ENCODE data around the gene FMNL2.
A peak's percentile ranks its signal among the peaks of the same experiment; 100 is the strongest.

The FMNL2 gene

GRCh38 chr2:152464851-152465470 is 130.0 kb downstream of the FMNL2 start:
- H3K27me3 ChIP-seq, result no peaks in the 10 kb centered on the region
- H3K27ac ChIP-seq, result peak overlapping the region; percentile 76 to 92 (median 85); a peak in 21 of 22 replicates
- peak overlapping the region in 10 of 11 experiments; percentile 0 to 78 (median 26); a peak in 9 of 22 replicates for H3K9ac ChIP-seq
- peak overlapping the region; percentile 83 to 95 (median 86) for H3K4me2 ChIP-seq
- peaks cover 0 to 19% (median 6%) of the 10 kb centered on the region in 11 experiments; a peak in 8 of 22 replicates for H3K36me3 ChIP-seq
- peaks cover 0 to 98% (median 36%) of the 10 kb centered on the region in 11 experiments; a peak in 14 of 22 replicates for H4K20me1 ChIP-seq
- H3K9me3 ChIP-seq (replicated peaks in 1 of 11), result no peaks in the 10 kb centered on the region
- TF ChIP-seq Cebpa-rat (IDR thresholded peaks at IDR 0.05), result no peak
- H3K4me3 ChIP-seq, result no peak overlapping the region
- peaks cover 70 to 84% (median 82%) of the 10 kb centered on the region in 10 experiments for H3K4me1 ChIP-seq

- Histone ChIP-seq H3K9ac (peak overlapping the region in 7 of 11 experiments; percentile 51 to 78 (median 74); a peak in 10 of 22 replicates), H3K36me3 (peaks cover 0 to 25% (median 4%) of the 10 kb centered on the region in 11 experiments; a peak in 8 of 22 replicates), H3K9me3 (replicated peaks in 1 of 11) (no peaks in the 10 kb centered on the region), H3K4me1 (peaks cover 76 to 90% (median 88%) of the 10 kb centered on the region in 10 experiments), H3K27me3 (no peaks in the 10 kb centered on the region), H4K20me1 (peaks cover 0 to 97% (median 38%) of the 10 kb centered on the region in 11 experiments; a peak in 14 of 22 replicates), H3K27ac (peak overlapping the region; percentile 76 to 92 (median 85); a peak in 21 of 22 replicates), H3K4me2 (peak overlapping the region; percentile 83 to 95 (median 86)), H3K4me3 (no peak overlapping the region)
- no peak for TF ChIP-seq Cebpa-rat (IDR thresholded peaks at IDR 0.05)
Measured at GRCh38 chr2:152465541-152465940, 130.6 kb downstream of the FMNL2 start.

- Histone ChIP-seq H3K4me2 (peak overlapping the region; percentile 83 to 95 (median 86)), H3K4me1 (peaks cover 81 to 95% (median 93%) of the 10 kb centered on the region in 10 experiments), H3K4me3 (peak overlapping the region in 5 of 10 experiments; percentile 7 to 23 (median 19); a peak in 5 of 20 replicates), H3K9me3 (replicated peaks in 1 of 11) (no peaks in the 10 kb centered on the region), H3K27ac (peak overlapping the region; percentile 76 to 92 (median 85)), H3K36me3 (peaks cover 0 to 28% (median 3%) of the 10 kb centered on the region in 11 experiments; a peak in 6 of 22 replicates), H3K27me3 (no peaks in the 10 kb centered on the region), H4K20me1 (peaks cover 0 to 97% (median 38%) of the 10 kb centered on the region in 11 experiments; a peak in 13 of 22 replicates), H3K9ac (peak overlapping the region in 9 of 11 experiments; percentile 64 to 78 (median 73); a peak in 16 of 22 replicates)
- no peak for TF ChIP-seq Cebpa-rat (IDR thresholded peaks at IDR 0.05)
Measured at GRCh38 chr2:152466041-152466440, 131.1 kb downstream of the FMNL2 start.

- H3K27ac ChIP-seq, result peak overlapping the region; percentile 76 to 92 (median 85)
- peak overlapping the region; percentile 54 to 78 (median 71); a peak in 21 of 22 replicates for H3K9ac ChIP-seq
- H3K4me1 ChIP-seq, result peaks cover 78 to 100% (median 100%) of the 10 kb centered on the region in 10 experiments
Measured at GRCh38 chr2:152466980-152467676, 132.2 kb downstream of the FMNL2 start.

GRCh38 chr2:152467677-152468410 is 132.9 kb downstream of the FMNL2 start:
- Histone ChIP-seq H3K27ac (peak overlapping the region; percentile 76 to 92 (median 85)), H3K9ac (peak overlapping the region; percentile 54 to 78 (median 71); a peak in 20 of 22 replicates), H3K4me1 (peaks cover 74 to 100% (median 100%) of the 10 kb centered on the region in 10 experiments), H3K9me3 (replicated peaks in 1 of 11) (no peaks in the 10 kb centered on the region), H3K27me3 (no peaks in the 10 kb centered on the region), H3K4me3 (peak overlapping the region in 1 of 10 experiments; percentile 7; a peak in 1 of 20 replicates), H3K36me3 (peaks cover 0 to 25% (median 6%) of the 10 kb centered on the region in 11 experiments; a peak in 6 of 22 replicates), H3K4me2 (peak overlapping the region; percentile 83 to 95 (median 86)), H4K20me1 (peaks cover 0 to 100% (median 45%) of the 10 kb centered on the region in 11 experiments; a peak in 14 of 22 replicates)
- no peak for TF ChIP-seq Cebpa-rat (IDR thresholded peaks at IDR 0.05)

More at GRCh38 chr2:152466980-152467676, 132.2 kb downstream of the FMNL2 start:
- Histone ChIP-seq H3K36me3 (peaks cover 0 to 29% (median 6%) of the 10 kb centered on the region in 11 experiments; a peak in 6 of 22 replicates), H4K20me1 (peaks cover 0 to 100% (median 41%) of the 10 kb centered on the region in 11 experiments; a peak in 13 of 22 replicates), H3K4me3 (peak overlapping the region in 7 of 10 experiments; percentile 7 to 26 (median 21); a peak in 8 of 20 replicates), H3K9me3 (replicated peaks in 1 of 11) (no peaks in the 10 kb centered on the region), H3K4me2 (peak overlapping the region; percentile 83 to 95 (median 86)), H3K27me3 (no peaks in the 10 kb centered on the region)
- TF ChIP-seq Cebpa-rat (IDR thresholded peaks at IDR 0.05), result peak; percentile 24 to 92 (median 79); a peak in 16 of 22 replicates

- Histone ChIP-seq H3K36me3 (peaks cover 0 to 25% (median 3%) of the 10 kb centered on the region in 11 experiments; a peak in 6 of 22 replicates), H4K20me1 (peaks cover 0 to 100% (median 44%) of the 10 kb centered on the region in 11 experiments; a peak in 14 of 22 replicates), H3K4me3 (peak overlapping the region in 4 of 10 experiments; percentile 3 to 30 (median 14); a peak in 4 of 20 replicates), H3K27ac (peak overlapping the region; percentile 76 to 92 (median 85); a peak in 21 of 22 replicates), H3K9me3 (replicated peaks in 1 of 11) (no peaks in the 10 kb centered on the region), H3K27me3 (no peaks in the 10 kb centered on the region), H3K9ac (peak overlapping the region in 10 of 11 experiments; percentile 7 to 77 (median 53); a peak in 15 of 22 replicates), H3K4me1 (peaks cover 62 to 100% (median 100%) of the 10 kb centered on the region in 10 experiments), H3K4me2 (peak overlapping the region; percentile 69 to 95 (median 86))
- TF ChIP-seq Cebpa-rat (IDR thresholded peaks at IDR 0.05), result no peak
Measured at GRCh38 chr2:152468899-152469692, 134.1 kb downstream of the FMNL2 start.
